IPS-18a (cell line): Measurements from ENCODE around the gene GNB2.
"Not testable (repeated sequence)": the region's sequence is repeated elsewhere in the genome, so short reads cannot be mapped to it uniquely, and the experiment has no call there.

Source experiments
- H3K27ac ChIP-seq: one replicate; pipeline ENCODE4 v1.5.1; 2013; ENCODE audit warnings: low read length
- H3K27me3 ChIP-seq: one replicate; pipeline ENCODE4 v1.6.1; 2013; ENCODE audit warnings: mild to moderate bottlenecking, low read length; ENCODE audit not compliant: control insufficient read depth, insufficient read depth
- H3K36me3 ChIP-seq: one replicate; pipeline ENCODE4 v1.6.1; 2013; ENCODE audit warnings: low read depth, low read length; ENCODE audit not compliant: control insufficient read depth
- H3K4me1 ChIP-seq: one replicate; pipeline ENCODE4 v1.6.1; 2013; ENCODE audit warnings: low read depth, low read length; ENCODE audit not compliant: control insufficient read depth
- H3K4me3 ChIP-seq: one replicate; pipeline ENCODE4 v1.5.1; 2013; ENCODE audit warnings: low read length
- H3K9ac ChIP-seq: one replicate; pipeline ENCODE4 v1.6.1; 2013; ENCODE audit warnings: mild to moderate bottlenecking, low read length, moderate library complexity
- H3K9me3 ChIP-seq: one replicate; pipeline ENCODE4 v1.6.1; 2013; ENCODE audit warnings: low read depth, low read length; ENCODE audit not compliant: control insufficient read depth

Gene GNB2

GRCh38 chr7:100641463-100641859 is 32.1 kb upstream of the GNB2 start, which contains the start of gene TFR2:
TSS of gene TFR2 (minus strand) at chr7:100641552. CDS start at chr7:100641509, 43 bp downstream.
- Histone ChIP-seq H3K27me3 (no peaks in the 10 kb centered on the region), H3K4me1 (no peaks in the 10 kb centered on the region), H3K4me3 (no peak within 1 kb of the TSS), H3K9me3 (no peaks in the 10 kb centered on the region), H3K9ac (no peak within 1 kb of the TSS), H3K36me3 (no peaks in the 10 kb centered on the region), H3K27ac (no peak within 1 kb of the TSS)

- Histone ChIP-seq H3K9me3 (no peaks in the 10 kb centered on the region), H3K27me3 (no peaks in the 10 kb centered on the region), H3K27ac (no peak overlapping the region), H3K36me3 (no peaks in the 10 kb centered on the region), H3K4me3 (no peak overlapping the region), H3K9ac (no peak overlapping the region), H3K4me1 (no peaks in the 10 kb centered on the region)
Measured at GRCh38 chr7:100641860-100642533, 31.5 kb upstream of the GNB2 start.

- no peaks in the 10 kb centered on the region for H3K36me3 ChIP-seq
- H3K9me3 ChIP-seq: no peaks in the 10 kb centered on the region
- no peak overlapping the region for H3K9ac ChIP-seq
- no peaks in the 10 kb centered on the region for H3K27me3 ChIP-seq
- H3K4me3 ChIP-seq: no peak overlapping the region
- H3K27ac ChIP-seq: no peak overlapping the region
- H3K4me1 ChIP-seq: peaks cover 3% of the 10 kb centered on the region
Measured at GRCh38 chr7:100642534-100642907, 31.0 kb upstream of the GNB2 start.

- H3K9ac ChIP-seq: no peak overlapping the region
- no peak overlapping the region for H3K4me3 ChIP-seq
Measured at GRCh38 chr7:100649826-100650565, 23.5 kb upstream of the GNB2 start.

GRCh38 chr7:100654908-100655831 is 18.4 kb upstream of the GNB2 start:
- no peak overlapping the region for H3K4me3 ChIP-seq
- peaks cover 47% of the 10 kb centered on the region for H3K27me3 ChIP-seq
- H3K36me3 ChIP-seq: no peaks in the 10 kb centered on the region
- H3K27ac ChIP-seq: no peak overlapping the region
- H3K4me1 ChIP-seq: no peaks in the 10 kb centered on the region
- no peaks in the 10 kb centered on the region for H3K9me3 ChIP-seq
- no peak overlapping the region for H3K9ac ChIP-seq

More at GRCh38 chr7:100649826-100650565, 23.5 kb upstream of the GNB2 start:
- no peak overlapping the region for H3K27ac ChIP-seq
- no peaks in the 10 kb centered on the region for H3K9me3 ChIP-seq
- H3K36me3 ChIP-seq: no peaks in the 10 kb centered on the region
- H3K27me3 ChIP-seq: peaks cover 13% of the 10 kb centered on the region
- H3K4me1 ChIP-seq: peaks cover 5% of the 10 kb centered on the region

GRCh38 chr7:100655908-100656674 is 17.4 kb upstream of the GNB2 start, which contains the start of gene ACTL6B:
TSS of gene ACTL6B (minus strand) at chr7:100656448. CDS start at chr7:100656354, 94 bp downstream.
- peak within 1 kb of the TSS; percentile 17 for H3K4me3 ChIP-seq

GRCh38 chr7:100662194-100662776 is 11.3 kb upstream of the GNB2 start:
- H3K27ac ChIP-seq, H3K36me3 ChIP-seq, H3K4me3 ChIP-seq, H3K9ac ChIP-seq, H3K4me1 ChIP-seq, H3K9me3 ChIP-seq: not testable (repeated sequence)
- peaks cover 17% of the 10 kb centered on the region for H3K27me3 ChIP-seq

More at GRCh38 chr7:100655908-100656674, 17.4 kb upstream of the GNB2 start, which contains the start of gene ACTL6B:
- H3K4me1 ChIP-seq: no peaks in the 10 kb centered on the region
- H3K36me3 ChIP-seq: no peaks in the 10 kb centered on the region
- H3K9me3 ChIP-seq: no peaks in the 10 kb centered on the region
- no peak within 1 kb of the TSS for H3K9ac ChIP-seq
- no peak within 1 kb of the TSS for H3K27ac ChIP-seq
- H3K27me3 ChIP-seq: peaks cover 47% of the 10 kb centered on the region

- H3K36me3 ChIP-seq: no peaks in the 10 kb centered on the region
- H3K9me3 ChIP-seq: no peaks in the 10 kb centered on the region
- no peaks in the 10 kb centered on the region for H3K27me3 ChIP-seq
- H3K4me1 ChIP-seq: no peaks in the 10 kb centered on the region
- no peak overlapping the region for H3K9ac ChIP-seq
- H3K27ac ChIP-seq: no peak overlapping the region
- H3K4me3 ChIP-seq: no peak overlapping the region
Measured at GRCh38 chr7:100665168-100665726, 8.3 kb upstream of the GNB2 start.

- Histone ChIP-seq H3K36me3 (no peaks in the 10 kb centered on the region), H3K9ac (no peak overlapping the region), H3K27me3 (peaks cover 16% of the 10 kb centered on the region), H3K4me1 (no peaks in the 10 kb centered on the region), H3K4me3 (no peak overlapping the region), H3K9me3 (no peaks in the 10 kb centered on the region), H3K27ac (no peak overlapping the region)
Measured at GRCh38 chr7:100667331-100668068, 6.0 kb upstream of the GNB2 start.

GRCh38 chr7:100668069-100668449 is 5.5 kb upstream of the GNB2 start:
- Histone ChIP-seq H3K36me3 (no peaks in the 10 kb centered on the region), H3K4me3 (no peak overlapping the region), H3K9ac (no peak overlapping the region), H3K27ac (no peak overlapping the region), H3K27me3 (peaks cover 20% of the 10 kb centered on the region), H3K9me3 (no peaks in the 10 kb centered on the region), H3K4me1 (no peaks in the 10 kb centered on the region)
